ENCODE results near the gene PRDM15. TPM values are rescaled to one million over a fixed set of nuclear protein-coding genes. Genes with fewer than 3 reads are reported as not detected.

Gene PRDM15
- total and polyA plus RNA-seq, 8 donors = 0.92 to 44.6 (median 3.4) TPM

DNA sequence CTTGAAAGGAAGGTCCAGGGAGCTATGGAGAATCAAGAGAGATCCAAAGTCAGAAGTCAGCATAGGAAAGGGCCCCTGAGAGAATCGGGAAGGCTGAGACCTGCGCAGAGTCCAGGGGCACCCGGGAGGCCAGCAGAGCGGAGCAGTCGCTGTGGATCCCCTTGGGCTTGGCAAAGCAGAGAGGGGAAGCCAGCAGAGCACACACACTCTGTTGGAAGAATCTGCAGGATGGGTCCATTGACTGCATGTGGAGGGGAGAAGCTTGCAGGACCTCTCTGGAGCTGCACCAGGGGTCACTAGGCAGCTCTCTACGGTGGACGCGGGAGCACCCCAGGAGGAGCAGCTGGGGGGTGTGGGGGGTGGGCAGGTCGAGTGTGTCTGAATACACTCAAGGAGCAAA lies 118.7 kb downstream of the PRDM15 start:
- H3K27me3 ChIP-seq = peaks cover 0 to 66% (median 20%) of the 10 kb centered on the region in 3 donors
- no peak for DNase-seq
- intact Hi-C loops (cut with DNase I; ENCODE audit: low total_unique reads) = no loop called here
- peak overlapping the region in 2 of 4 donors; percentile 25 to 35 for H3K4me3 ChIP-seq
- no peaks in the 10 kb centered on the region for H3K9me3 ChIP-seq
- H3K27ac ChIP-seq = peak overlapping the region; percentile 84 to 95 (median 90)
- TF ChIP-seq POLR2AphosphoS5 (IDR thresholded peaks at IDR 0.05) (no peak), POLR2A (IDR thresholded peaks at IDR 0.05) (no peak), EP300 (IDR thresholded peaks at IDR 0.05) (no peak)
- TF ChIP-seq, protein P1, sequence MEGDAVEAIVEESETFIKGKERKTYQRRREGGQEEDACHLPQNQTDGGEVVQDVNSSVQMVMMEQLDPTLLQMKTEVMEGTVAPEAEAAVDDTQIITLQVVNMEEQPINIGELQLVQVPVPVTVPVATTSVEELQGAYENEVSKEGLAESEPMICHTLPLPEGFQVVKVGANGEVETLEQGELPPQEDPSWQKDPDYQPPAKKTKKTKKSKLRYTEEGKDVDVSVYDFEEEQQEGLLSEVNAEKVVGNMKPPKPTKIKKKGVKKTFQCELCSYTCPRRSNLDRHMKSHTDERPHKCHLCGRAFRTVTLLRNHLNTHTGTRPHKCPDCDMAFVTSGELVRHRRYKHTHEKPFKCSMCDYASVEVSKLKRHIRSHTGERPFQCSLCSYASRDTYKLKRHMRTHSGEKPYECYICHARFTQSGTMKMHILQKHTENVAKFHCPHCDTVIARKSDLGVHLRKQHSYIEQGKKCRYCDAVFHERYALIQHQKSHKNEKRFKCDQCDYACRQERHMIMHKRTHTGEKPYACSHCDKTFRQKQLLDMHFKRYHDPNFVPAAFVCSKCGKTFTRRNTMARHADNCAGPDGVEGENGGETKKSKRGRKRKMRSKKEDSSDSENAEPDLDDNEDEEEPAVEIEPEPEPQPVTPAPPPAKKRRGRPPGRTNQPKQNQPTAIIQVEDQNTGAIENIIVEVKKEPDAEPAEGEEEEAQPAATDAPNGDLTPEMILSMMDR (IDR thresholded peaks at IDR 0.05) = no peak
- H3K4me1 ChIP-seq = peaks cover 45 to 74% (median 54%) of the 10 kb centered on the region in 4 donors
- peaks cover 9 to 11% (median 10%) of the 10 kb centered on the region in 4 donors for H3K36me3 ChIP-seq
- WGBS, 5 donors = 66 to 82% (median 72%) methylated on average over 8 to 9 of the region's 9 CpGs

DNA sequence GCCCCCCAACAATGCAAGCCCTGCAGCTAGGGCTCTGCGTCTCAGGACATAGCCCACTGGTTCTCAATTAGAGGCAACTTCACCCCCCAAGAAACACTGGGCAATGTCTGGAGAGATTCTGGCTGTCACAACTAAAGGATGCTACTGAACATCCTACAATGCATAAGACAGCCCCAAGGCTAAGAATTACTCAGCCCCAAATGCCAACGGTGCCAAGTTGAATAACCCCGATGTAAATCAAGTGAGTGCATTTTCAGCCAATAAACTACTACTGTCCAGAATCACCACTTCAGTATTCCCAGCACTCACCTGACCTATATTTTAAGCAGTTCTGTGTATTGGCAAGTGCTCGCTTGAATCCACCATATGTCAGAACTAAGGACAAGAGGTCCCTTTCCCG lies 119.2 kb downstream of the PRDM15 start:
- Histone ChIP-seq H3K4me1 (peaks cover 50 to 78% (median 55%) of the 10 kb centered on the region in 4 donors), H3K9me3 (no peaks in the 10 kb centered on the region), H3K27me3 (peaks cover 0 to 61% (median 20%) of the 10 kb centered on the region in 3 donors), H3K4me3 (no peak overlapping the region), H3K27ac (peak overlapping the region in 4 of 5 donors; percentile 36 to 90 (median 68)), H3K36me3 (peaks cover 9 to 16% (median 13%) of the 10 kb centered on the region in 4 donors)
- WGBS, 5 donors = 78 to 89% (median 84%) methylated on average over 5 of the region's 5 CpGs
- no peak for TF ChIP-seq EP300 (IDR thresholded peaks at IDR 0.05)
- no peak for TF ChIP-seq POLR2AphosphoS5 (IDR thresholded peaks at IDR 0.05)
- no peak for TF ChIP-seq POLR2A (IDR thresholded peaks at IDR 0.05)
- TF ChIP-seq, protein P1 (IDR thresholded peaks at IDR 0.05) = no peak
- DNase-seq = no peak
- intact Hi-C loops (cut with DNase I; ENCODE audit: low total_unique reads) = no loop called here

DNA sequence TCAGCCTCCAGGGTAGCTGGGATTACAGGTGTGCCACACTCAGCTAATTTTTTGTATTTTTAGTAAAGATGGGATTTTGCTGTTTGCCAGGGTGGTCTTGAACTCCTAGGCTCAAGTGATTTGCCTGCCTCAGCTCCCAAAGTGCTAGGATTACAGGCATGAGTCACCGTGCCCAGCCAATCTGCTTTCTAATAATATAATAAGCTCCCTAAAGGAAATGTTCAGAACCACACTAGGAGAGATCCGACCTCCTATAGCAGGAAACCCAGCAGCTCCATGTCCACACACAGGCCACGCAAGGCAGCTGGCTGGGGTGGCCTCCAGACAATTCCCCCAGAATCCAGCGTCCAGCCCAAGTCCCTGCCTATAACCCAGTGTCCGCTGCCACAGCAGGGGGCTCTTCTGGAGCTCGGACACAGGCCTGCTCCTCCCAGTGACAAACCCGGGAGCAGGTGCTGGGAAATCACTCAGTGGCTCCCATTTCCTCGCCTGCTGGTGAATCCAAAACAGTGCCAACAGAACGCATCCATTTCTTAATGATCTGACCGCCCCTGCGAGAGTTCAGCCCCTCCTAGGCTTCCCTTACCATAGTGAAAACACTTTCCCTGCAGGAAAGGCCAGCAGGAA lies 119.8 kb downstream of the PRDM15 start:
- no peak overlapping the region for H3K4me3 ChIP-seq
- intact Hi-C loops (cut with DNase I; ENCODE audit: low total_unique reads) = no loop called here
- no peak for TF ChIP-seq POLR2AphosphoS5 (IDR thresholded peaks at IDR 0.05)
- no peak for TF ChIP-seq EP300 (IDR thresholded peaks at IDR 0.05)
- TF ChIP-seq, protein P1 (IDR thresholded peaks at IDR 0.05) = no peak
- no peak for TF ChIP-seq POLR2A (IDR thresholded peaks at IDR 0.05)
- H3K4me1 ChIP-seq = peaks cover 55 to 79% (median 59%) of the 10 kb centered on the region in 4 donors
- no peak for DNase-seq
- H3K9me3 ChIP-seq = no peaks in the 10 kb centered on the region
- H3K36me3 ChIP-seq = peaks cover 9 to 19% (median 14%) of the 10 kb centered on the region in 4 donors
- peaks cover 0 to 55% (median 19%) of the 10 kb centered on the region in 3 donors for H3K27me3 ChIP-seq
- 58 to 74% (median 68%) methylated on average over 8 to 11 of the region's 11 CpGs for WGBS, 5 donors
- peak overlapping the region; percentile 27 to 90 (median 53) for H3K27ac ChIP-seq

DNA sequence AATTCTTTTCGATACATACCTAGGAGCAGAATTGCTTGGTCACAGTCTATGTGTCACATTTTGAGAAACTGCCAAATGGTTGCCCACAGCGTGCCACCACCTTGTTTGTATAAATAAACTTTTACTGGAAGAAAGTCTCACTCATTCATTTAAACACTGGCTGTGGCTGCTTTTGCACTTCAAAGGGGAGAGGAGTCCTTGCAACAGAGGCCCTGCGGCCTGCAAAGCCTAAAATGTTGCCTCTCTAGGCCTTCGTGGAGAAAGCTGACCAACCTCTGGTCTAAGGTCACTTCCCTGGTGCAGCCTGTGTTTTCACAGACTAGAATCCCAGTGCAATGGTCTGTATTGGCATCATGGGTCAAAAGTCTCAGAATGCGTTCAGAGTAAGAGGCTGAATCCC lies 120.6 kb downstream of the PRDM15 start:
- TF ChIP-seq EP300 (IDR thresholded peaks at IDR 0.05) (no peak), POLR2AphosphoS5 (IDR thresholded peaks at IDR 0.05) (no peak), POLR2A (IDR thresholded peaks at IDR 0.05) (no peak)
- TF ChIP-seq, protein P1 (IDR thresholded peaks at IDR 0.05) = no peak
- H3K4me3 ChIP-seq = no peak overlapping the region
- H3K27ac ChIP-seq = peak overlapping the region in 4 of 5 donors; percentile 27 to 90 (median 60)
- DNase-seq = peak in 1 of 2 donors; percentile 54
- intact Hi-C loops (cut with DNase I; ENCODE audit: low total_unique reads) = no loop called here
- peaks cover 9 to 19% (median 14%) of the 10 kb centered on the region in 4 donors for H3K36me3 ChIP-seq
- peaks cover 47 to 79% (median 54%) of the 10 kb centered on the region in 4 donors for H3K4me1 ChIP-seq
- 49 to 78% (median 56%) methylated on average over 5 of the region's 5 CpGs for WGBS, 5 donors
- H3K27me3 ChIP-seq = peaks cover 0 to 47% (median 14%) of the 10 kb centered on the region in 3 donors
- H3K9me3 ChIP-seq = no peaks in the 10 kb centered on the region

All from stomach (tissue), 9 donors.